NOMO-1 treated with dmso at 0.1 percent for 144 hours (cell line): ENCODE measurements around the gene ORM2.

Source experiments
- DNase-seq: peaks from one replicate; lab custom pipeline; 2025; ENCODE audit not compliant: unreplicated experiment; lab: John Stamatoyannopoulos, UW

The ORM2 gene

GRCh38 chr9:114291886-114292590 lies 37.6 kb upstream of the ORM2 start:
- no peak for DNase-seq

GRCh38 chr9:114294664-114295063 lies 35.0 kb upstream of the ORM2 start:
- DNase-seq: no peak

- DNase-seq: no peak
Measured at GRCh38 chr9:114296338-114296737, 33.3 kb upstream of the ORM2 start.

- no peak for DNase-seq
Measured at GRCh38 chr9:114299286-114300152, 30.1 kb upstream of the ORM2 start.

- DNase-seq: no peak
Measured at GRCh38 chr9:114300153-114300845, 29.4 kb upstream of the ORM2 start.

GRCh38 chr9:114300846-114301797 lies 28.5 kb upstream of the ORM2 start:
- DNase-seq: no peak

GRCh38 chr9:114301798-114302565 lies 27.7 kb upstream of the ORM2 start:
- no peak for DNase-seq

- DNase-seq: no peak
Measured at GRCh38 chr9:114302727-114303126, 26.9 kb upstream of the ORM2 start.

- no peak for DNase-seq
Measured at GRCh38 chr9:114303571-114303970, 26.1 kb upstream of the ORM2 start.

GRCh38 chr9:114303977-114304376 lies 25.7 kb upstream of the ORM2 start:
- no peak for DNase-seq

GRCh38 chr9:114304416-114305188 lies 25.1 kb upstream of the ORM2 start:
- no peak for DNase-seq

- no peak for DNase-seq
Measured at GRCh38 chr9:114307899-114308267, 21.8 kb upstream of the ORM2 start.

GRCh38 chr9:114308361-114308950 lies 21.2 kb upstream of the ORM2 start:
- DNase-seq: no peak

- no peak for DNase-seq
Measured at GRCh38 chr9:114309096-114309495, 20.6 kb upstream of the ORM2 start.

- DNase-seq: no peak
Measured at GRCh38 chr9:114310471-114311450, 18.9 kb upstream of the ORM2 start.

- no peak for DNase-seq
Measured at GRCh38 chr9:114311571-114312512, 17.8 kb upstream of the ORM2 start.

- DNase-seq: no peak
Measured at GRCh38 chr9:114312513-114312875, 17.2 kb upstream of the ORM2 start.
